ENCODE data around the gene CA10.

Gene CA10

DNA sequence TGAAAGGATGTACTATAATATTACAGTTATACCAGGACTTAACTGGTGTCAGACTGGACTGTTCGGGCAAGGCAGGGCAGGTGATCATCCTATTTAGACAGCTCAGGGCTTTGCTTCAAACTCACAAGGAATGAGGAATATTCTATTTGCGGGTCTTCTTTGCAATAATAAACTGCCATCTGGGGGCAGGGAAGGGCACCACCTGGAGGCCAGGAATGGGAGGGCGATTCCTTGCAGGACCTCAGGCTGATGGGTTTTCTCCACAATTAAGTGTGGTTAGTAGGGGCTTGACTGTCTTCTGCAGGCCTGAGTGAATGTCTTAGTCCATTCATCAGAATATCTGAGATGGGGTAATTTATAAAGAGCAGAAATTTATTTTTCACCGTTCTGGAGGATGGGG lies 424.1 kb downstream of the CA10 start:
- H3K27me3 ChIP-seq (replicated peaks; ENCODE audit: control insufficient read depth, insufficient read depth, low read length): peaks cover under 1% of the 10 kb centered on the region; the same call in 1 of the 2 replicates
- no peaks in the 10 kb centered on the region for H3K36me3 ChIP-seq (ENCODE audit: control insufficient read depth, insufficient read depth, low read length)
- H3K4me3 ChIP-seq (replicated peaks; ENCODE audit: low read depth, low read length): no peak overlapping the region
- TF ChIP-seq, protein P1, sequence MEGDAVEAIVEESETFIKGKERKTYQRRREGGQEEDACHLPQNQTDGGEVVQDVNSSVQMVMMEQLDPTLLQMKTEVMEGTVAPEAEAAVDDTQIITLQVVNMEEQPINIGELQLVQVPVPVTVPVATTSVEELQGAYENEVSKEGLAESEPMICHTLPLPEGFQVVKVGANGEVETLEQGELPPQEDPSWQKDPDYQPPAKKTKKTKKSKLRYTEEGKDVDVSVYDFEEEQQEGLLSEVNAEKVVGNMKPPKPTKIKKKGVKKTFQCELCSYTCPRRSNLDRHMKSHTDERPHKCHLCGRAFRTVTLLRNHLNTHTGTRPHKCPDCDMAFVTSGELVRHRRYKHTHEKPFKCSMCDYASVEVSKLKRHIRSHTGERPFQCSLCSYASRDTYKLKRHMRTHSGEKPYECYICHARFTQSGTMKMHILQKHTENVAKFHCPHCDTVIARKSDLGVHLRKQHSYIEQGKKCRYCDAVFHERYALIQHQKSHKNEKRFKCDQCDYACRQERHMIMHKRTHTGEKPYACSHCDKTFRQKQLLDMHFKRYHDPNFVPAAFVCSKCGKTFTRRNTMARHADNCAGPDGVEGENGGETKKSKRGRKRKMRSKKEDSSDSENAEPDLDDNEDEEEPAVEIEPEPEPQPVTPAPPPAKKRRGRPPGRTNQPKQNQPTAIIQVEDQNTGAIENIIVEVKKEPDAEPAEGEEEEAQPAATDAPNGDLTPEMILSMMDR (IDR thresholded peaks at IDR 0.05; ENCODE audit: insufficient read depth, low read length, poor library complexity, severe bottlenecking): peak; percentile 68
- no peak for DNase-seq (ENCODE audit: extremely low read depth, insufficient read length)

DNA sequence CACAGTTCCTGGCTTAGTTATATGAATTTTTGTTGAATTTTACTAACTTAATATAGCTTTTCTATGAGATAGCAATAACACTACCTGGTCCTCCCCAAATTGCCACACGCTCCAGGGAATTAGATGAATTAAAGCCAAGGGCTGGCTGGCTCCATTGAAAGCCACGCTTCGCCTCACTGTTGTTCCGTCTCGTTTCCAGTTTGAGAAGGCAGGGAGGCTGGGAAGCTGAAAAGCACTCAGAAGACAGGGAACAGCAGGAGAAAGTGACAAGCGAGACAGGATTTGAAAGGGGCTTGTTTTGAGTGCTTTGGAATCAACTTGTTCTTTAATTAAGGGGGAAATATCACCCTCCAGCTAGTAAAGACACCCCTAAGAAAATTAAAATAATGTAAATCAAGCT lies 425.3 kb downstream of the CA10 start:
- no peak overlapping the region for H3K4me3 ChIP-seq (replicated peaks; ENCODE audit: low read depth, low read length)
- H3K36me3 ChIP-seq (ENCODE audit: control insufficient read depth, insufficient read depth, low read length): no peaks in the 10 kb centered on the region
- TF ChIP-seq, protein P1 (IDR thresholded peaks at IDR 0.05; ENCODE audit: insufficient read depth, low read length, poor library complexity, severe bottlenecking): no peak
- no peaks in the 10 kb centered on the region; the same call in 1 of the 2 replicates for H3K27me3 ChIP-seq (replicated peaks; ENCODE audit: control insufficient read depth, insufficient read depth, low read length)
- no peak for DNase-seq (ENCODE audit: extremely low read depth, insufficient read length)

DNA sequence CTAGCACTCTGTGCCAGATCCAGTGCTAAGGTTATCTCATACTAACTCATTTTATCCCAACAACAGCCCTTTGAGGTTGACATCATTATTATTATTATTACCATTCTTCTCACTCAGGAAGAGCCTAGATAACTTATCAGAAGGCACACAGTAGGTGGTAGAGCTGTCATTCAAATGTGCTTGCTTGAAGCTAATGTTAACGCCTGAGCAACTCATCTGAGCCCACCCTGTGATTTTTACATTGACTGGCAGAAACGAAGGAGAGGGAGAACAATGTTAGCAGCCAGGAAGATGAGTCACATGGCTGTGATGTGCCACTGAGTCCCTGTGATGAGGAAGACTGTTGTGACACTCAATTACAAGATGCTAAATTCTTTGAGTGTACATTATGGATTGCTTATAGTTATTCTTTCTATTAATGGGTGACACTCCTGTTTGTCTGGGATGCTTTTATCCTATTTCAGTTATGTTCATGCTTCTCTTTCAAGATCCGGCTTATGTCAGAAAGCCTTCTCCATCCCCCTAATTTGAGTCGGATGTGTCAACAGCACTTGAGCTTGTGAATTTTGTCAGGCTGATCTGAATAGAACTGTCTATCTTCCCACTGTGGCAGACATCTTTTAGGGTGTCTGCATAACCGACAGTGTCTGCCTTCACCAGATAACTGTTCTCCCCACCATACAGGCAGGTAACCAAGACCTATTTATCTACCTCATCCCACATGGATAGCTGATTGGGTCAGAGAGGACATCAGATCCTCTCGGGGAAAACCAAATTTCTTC lies 426.4 kb downstream of the CA10 start:
- no peak overlapping the region for H3K4me3 ChIP-seq (replicated peaks; ENCODE audit: low read depth, low read length)
- H3K27me3 ChIP-seq (replicated peaks; ENCODE audit: control insufficient read depth, insufficient read depth, low read length): no peaks in the 10 kb centered on the region; the same call in 1 of the 2 replicates
- TF ChIP-seq, protein P1 (IDR thresholded peaks at IDR 0.05; ENCODE audit: insufficient read depth, low read length, poor library complexity, severe bottlenecking): no peak

DNA sequence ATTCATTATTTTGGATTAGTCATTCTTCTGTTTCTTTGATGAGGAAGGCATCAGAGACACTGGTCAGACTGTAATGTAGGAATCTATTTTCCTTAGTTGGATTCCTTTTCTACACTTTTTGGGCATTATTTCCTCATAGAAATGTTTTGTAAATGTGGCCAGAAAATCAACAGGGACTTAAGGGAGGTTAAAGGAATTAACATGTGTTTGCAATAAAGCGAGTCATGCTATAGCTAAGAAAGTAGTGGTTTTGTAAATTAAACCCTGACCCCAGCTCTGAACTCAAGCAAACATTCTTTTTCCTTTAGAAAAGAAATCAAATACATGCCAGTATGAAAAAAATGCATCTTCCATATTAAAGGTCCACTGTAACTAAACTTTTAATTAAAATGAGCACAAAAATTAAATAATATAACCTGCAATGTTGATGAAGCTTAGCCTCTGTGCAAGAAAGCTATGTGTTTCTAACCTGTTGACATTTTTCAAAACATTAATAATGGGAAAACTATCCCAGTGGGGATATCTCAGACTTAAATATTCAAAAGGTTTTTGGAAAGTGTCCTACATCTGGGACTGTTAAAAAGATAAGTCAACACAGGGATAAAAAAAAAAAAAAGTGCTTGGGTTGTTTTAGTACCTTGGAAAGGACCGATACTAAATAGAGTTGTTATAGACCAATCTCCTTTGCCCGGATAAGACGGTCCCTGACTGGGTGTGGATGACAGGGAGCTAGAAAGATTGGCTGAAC lies 428.0 kb downstream of the CA10 start:
- Histone ChIP-seq H3K4me3 (replicated peaks; ENCODE audit: low read depth, low read length) (no peak overlapping the region), H3K36me3 (ENCODE audit: control insufficient read depth, insufficient read depth, low read length) (no peaks in the 10 kb centered on the region), H3K27me3 (replicated peaks; ENCODE audit: control insufficient read depth, insufficient read depth, low read length) (no peaks in the 10 kb centered on the region; the same call in 1 of the 2 replicates)
- no peak for DNase-seq (ENCODE audit: extremely low read depth, insufficient read length)
- TF ChIP-seq, protein P1 (IDR thresholded peaks at IDR 0.05; ENCODE audit: insufficient read depth, low read length, poor library complexity, severe bottlenecking): no peak

More for the DNA sequence above, 426.4 kb downstream of the CA10 start:
- DNase-seq (ENCODE audit: extremely low read depth, insufficient read length): no peak
- H3K36me3 ChIP-seq (ENCODE audit: control insufficient read depth, insufficient read depth, low read length): no peaks in the 10 kb centered on the region

DNA sequence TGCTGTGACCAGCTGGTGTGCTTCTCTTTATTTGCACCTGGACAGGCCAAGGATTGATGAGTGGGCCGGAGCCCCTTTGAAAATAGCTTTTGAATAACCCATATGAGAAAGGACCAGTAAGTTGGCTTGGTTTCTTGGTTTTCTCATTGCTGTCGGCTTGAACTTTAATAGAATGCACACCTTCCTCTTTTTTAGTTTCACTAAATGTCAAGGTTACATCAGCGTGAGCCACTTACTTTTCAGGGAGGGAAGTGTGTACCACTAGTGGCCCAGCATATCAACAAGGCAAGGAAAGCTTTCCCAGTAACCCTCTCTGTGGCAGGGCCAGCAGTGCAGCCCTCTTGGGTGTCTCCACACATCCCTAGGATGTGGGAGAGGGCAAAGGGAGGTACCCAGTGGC lies 433.3 kb downstream of the CA10 start:
- H3K36me3 ChIP-seq (ENCODE audit: control insufficient read depth, insufficient read depth, low read length): no peaks in the 10 kb centered on the region
- H3K27me3 ChIP-seq (replicated peaks; ENCODE audit: control insufficient read depth, insufficient read depth, low read length): no peaks in the 10 kb centered on the region; the same call in 1 of the 2 replicates
- H3K4me3 ChIP-seq (replicated peaks; ENCODE audit: low read depth, low read length): no peak overlapping the region
- TF ChIP-seq, protein P1 (IDR thresholded peaks at IDR 0.05; ENCODE audit: insufficient read depth, low read length, poor library complexity, severe bottlenecking): no peak
- no peak for DNase-seq (ENCODE audit: extremely low read depth, insufficient read length)
